Stimulated activated CD4-positive, alpha-beta T cell treated with anti-CD3 and anti-CD28 coated beads, Interleukin-1b, Interleukin-23, amount 100 ng/mL, for 48 hours (primary cell): ENCODE results near the gene MYL7.

ENCODE experiments used
- DNase-seq: peaks from one replicate; pipeline ENCODE4 v3.0.0-alpha.2; 2020

The MYL7 gene

DNA sequence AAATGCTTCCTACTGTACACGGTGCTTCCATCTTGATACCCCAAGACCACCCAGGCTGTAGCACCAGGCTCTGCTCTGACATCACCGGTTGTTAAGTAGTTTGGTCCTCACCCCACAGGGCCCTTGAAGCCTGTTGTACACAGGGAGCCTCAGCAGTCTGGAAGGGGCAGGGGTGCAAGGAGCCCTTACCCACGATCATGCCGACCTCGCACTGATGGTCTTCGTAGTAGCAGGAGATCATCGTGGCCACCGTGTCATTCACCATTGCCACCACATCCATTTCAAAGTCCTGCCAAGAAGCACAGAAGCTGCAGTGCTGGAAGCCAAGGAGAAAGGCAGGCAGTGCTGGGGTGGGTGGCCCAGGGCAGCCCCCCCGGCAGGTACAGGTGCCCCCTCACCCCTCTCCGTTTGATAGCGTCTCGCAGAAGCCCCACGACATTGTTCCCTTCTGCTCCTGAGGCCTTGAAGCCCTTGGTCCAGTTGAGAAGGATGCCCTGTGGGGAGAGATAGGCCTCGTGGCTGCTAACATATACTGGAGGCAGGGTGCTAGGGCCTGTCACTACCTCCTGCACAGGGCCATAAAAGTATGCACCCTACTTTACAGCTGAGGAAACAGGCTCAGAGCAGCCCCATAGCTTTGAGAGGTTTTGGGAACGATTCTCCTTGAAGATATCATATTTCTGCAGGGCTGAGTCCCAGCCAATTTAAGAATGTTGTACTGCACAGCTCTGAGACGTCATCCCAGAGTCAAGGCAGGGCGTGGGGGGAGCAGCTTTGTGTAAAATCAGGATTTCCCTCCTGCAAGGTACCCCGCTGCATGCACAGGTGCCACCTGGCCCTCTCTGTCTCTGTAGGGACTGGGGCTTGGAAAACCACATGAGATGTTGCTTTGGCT, 8.7 kb upstream of the MYL7 start:
- DNase-seq = no peak

DNA sequence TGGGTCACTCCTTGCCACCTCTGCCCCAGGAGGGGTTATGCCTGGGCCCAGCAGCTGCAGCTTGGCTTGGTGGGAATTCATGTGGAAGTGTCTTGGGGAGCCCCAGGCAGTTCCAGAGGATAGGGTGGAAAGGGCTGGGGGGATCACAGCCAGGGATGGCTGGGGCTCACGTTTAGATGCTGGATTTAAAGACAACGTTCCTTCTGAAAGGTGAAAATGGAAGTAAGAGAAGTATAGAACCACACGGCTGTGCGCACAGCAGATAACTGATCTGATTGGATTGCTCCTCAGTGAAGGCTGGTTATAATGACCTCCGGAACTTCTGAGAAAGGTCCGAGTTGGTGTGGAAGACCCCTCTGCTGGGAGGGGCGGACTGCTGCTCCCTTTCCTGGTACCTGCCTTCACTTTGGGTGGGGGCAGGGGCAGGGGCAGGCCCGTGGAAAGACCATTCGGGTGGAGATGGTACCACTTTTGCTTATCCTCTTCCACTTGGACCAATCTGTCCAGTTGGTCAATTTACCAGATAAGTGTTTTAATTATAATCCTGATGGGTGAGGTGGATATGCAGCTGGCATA, 7.9 kb upstream of the MYL7 start:
- DNase-seq = no peak

DNA sequence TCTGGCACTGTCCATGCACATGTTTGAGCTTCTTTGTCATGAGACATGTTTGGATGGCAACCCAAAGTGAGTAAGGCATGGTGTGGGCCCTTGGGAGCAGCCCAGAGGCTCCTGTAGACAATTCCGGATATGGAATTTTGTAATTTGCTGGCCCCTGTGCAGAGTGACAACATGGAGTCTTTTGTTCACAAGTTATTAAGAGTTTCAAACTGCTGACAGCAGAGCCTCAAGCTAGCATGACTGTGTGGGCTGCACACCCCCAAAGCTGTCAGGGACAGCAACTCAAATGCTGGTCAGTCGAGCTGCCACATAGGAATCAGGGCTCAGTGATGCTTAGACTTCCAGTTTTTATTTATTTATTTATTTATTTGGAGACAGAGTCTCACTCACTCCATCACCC, 7.0 kb upstream of the MYL7 start:
- DNase-seq = no peak

DNA sequence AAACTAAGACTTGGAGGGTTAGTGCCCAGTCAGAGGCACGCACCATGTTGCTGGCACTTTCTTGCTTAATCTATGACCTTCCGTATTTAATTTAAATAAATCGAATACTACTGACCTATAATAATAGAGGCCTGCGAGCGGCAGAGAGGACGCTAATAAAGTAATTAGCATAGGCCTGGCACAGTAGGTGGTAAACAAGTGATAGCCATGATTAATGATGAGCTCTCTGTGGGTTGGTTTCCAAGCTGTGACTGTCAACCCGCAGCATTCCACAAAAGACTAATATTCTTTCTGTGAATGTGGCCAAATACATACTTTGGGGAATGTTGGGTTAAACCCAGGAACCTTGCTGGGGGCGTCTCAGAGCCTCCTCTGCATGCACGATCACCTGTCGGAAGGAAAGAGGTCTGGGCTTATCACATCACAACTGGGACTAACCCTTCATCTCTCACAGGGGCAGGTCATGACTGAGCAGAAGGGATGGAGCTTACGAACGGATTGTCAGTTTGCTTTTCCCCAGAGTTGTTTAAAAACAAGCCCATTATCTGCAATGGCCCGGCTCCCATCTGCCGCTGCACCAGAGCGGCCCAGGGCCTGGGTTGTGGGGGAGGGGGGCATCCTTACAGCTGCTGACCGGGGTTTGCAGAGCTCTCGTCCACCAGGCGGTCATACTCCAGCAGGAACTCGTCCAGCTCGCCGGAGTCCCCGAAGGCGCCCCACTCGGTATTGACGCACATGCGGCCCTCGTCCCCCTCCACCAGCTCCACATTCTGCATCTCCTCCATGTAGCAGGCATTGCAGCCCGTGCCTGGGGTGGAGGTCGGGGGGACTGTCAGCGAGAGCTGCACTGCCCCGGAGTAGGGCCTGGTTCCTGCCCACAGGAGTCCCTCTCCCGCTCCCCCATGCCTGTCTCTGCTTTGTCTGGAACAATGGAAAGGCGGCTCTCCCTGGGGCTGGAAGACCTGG, 6.2 kb upstream of the MYL7 start:
- no peak for DNase-seq

DNA sequence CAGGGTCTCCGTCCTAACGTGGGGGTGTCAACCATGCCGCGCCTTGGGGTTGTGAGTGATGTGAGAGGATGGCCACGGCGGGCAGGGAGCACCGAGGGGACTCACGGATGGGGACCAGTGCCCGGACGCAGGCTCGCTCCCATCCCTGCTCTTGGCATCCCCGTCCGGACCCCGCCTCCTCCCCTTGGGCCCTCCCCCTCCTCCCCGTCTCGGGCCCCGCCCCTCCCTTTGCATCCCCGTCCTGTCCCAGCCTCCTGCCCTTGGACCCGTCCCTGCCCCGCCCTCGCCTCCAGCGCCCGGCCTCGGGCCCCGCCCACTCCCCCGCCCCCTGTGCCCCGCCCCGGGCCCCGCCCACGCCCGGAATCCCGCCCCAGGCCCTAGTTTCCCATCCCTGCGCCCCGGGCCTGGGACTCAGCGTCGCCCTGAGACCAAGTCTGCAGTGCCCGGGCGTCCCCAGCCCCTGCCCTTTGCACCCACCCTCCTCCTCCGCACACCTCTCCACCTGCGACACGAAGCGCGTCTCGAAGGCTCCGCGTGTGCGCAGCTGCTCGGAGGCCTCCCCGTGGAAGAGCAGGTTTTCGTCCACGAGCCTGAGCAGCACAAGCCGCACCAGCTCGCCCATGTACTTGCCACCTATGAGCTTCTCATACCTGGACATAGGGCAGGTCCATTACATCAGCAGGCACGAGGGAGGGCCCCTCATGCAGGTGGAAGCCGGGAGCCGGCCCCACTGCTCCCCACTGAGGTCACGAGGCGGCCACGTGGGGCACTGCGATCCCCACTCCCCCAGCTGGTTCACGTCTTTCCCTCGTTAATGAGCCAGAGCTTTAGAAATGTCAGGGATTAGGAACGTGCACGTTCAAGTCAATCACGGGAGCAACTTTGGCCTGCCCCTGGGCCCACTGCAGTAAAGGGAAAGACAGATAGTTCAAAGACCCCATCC, 5.1 kb upstream of the MYL7 start:
- DNase-seq = peak; percentile 58

DNA sequence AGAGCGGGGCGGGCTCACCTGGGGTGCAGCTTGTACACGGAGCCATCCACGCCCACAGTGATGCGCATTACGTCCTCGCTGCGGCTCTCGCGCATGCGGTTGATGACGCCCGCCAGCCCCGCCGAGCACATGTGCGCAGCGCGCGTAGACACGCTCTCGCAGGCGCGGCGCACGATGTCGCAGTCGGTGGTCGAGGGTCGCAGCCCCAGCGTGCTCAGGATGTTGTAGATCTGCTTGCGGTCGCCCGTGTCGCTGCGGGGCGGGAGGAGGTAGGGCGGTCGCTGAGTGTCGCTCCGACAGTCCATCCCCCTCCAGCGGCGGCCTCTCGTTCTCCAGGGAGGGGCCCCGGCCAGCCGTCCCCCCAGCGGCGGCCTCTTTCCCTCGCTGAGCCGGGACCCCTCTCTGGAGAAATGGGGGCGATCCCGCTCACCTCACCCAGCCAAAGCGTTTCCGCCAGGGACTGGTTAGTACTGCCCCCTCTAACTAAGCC, 4.4 kb upstream of the MYL7 start:
- peak; percentile 64 for DNase-seq

DNA sequence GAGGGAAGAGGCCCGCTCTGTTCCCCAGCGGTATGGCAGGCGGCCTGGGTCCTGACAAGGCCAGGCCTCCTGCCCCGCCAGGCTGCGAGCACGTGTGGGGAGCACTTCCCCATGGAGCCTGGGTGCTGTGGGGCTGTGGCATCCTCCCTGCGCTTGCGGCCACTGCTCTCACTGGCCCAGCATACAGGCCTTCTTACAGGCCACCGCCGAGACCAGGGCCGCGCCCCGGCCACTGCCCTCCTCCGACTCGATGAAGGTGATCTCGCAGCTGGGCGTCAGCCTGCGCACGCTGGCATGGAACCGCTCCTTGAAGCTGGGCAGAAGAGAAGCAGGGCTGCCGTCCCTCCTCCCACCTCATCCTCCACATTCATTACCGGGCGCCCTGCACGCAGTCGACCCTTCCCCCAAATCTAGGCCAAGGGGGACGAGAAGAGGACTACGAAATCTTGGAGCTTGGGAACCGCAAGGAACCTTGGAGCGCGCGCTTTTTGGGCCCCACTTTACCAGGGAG, 3.9 kb upstream of the MYL7 start:
- DNase-seq = no peak

DNA sequence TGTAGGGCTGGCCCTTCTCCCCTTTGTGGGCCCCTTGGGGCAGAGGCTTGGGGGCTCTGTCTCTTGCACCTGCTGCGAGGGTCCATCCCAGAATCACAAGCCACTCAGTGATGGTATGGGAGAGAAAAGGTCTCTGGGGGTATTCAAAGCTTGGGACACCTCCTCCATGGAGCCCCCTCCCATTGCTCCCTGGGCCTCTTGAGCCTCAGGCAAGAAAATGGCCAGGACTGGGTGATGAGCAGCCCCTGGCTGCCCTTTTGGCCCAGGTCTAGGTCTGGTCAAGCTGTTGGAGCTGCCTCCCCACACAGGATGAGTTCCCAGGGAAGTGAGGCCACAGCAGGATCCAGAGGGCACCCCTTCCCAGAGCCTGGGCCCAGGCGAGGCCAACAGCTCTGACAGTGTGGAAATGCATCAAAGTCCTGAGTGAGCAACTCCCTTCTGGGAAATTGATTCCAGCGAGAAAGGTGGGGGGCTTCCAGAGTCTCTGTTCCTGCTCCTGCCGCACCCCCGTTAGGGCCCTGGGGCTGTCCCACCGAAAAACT, 3.4 kb upstream of the MYL7 start:
- no peak for DNase-seq

DNA sequence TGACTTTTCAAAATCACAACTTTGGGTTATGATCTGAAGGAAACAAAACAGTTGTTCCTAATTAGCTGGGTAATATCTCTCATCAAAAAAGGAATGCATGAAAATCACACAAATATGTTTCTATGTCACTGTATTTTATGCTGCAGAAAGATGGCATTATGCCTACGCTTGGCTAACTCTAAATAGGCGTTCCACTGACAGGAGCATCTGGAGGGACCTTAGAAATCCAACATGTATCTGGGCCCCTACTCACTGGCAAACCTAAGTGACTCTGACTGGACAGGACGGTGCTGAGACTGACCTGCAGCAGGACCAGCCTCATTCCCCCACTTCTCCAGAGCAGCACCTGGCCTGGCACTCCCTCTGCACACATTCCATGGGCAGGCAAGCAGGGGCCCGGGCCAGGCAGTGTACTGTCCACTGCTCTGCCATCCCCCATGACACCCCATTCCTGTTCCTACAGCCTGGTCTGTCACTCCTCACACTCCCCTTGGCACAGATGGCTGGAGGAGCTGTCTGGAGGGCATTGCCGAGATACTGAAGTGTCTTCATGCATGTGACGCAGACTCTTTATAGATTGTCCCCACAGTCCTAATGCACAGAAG, 2.6 kb upstream of the MYL7 start:
- no peak for DNase-seq

DNA sequence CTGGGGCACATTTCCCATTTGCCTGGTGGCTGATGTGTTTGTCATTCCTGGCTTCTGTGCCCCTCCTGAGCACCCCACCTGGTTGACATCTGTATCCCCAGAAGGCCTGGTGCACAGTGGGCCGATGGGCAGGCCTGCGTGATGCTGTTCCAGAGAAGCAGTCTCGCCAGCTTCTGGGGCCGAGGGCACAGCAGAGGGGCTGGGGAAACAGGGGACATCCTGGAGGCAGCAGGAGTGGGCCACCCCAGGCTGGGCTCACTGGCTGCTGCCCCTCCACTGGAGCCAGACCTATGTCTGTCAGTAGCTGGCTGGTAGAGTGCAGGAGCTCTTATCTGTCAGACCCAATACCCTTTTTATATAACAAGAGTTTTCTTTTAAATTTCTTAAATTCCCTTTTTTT, 896 bp upstream of the MYL7 start:
- DNase-seq = no peak

DNA sequence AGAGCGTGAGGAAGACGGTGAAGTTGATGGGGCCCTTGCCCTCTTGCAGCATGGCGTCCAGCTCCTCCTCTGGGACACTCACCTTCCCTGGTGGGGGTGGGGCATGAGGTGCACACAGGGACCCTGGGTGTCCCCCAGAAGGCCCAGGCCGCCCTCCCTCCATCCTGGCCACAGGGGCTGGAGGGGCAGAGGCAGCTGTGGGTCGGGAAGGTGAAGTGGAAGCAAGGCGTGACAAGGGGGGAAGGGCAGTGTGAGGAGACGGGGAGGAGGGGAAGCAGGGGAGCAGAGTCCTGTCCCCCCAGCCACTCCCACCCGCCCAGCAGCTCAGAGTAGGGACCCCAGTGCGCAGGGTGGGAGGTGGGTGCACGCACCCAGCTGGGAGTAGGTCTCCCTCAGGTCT, 791 bp downstream of the MYL7 start:
- DNase-seq = no peak

DNA sequence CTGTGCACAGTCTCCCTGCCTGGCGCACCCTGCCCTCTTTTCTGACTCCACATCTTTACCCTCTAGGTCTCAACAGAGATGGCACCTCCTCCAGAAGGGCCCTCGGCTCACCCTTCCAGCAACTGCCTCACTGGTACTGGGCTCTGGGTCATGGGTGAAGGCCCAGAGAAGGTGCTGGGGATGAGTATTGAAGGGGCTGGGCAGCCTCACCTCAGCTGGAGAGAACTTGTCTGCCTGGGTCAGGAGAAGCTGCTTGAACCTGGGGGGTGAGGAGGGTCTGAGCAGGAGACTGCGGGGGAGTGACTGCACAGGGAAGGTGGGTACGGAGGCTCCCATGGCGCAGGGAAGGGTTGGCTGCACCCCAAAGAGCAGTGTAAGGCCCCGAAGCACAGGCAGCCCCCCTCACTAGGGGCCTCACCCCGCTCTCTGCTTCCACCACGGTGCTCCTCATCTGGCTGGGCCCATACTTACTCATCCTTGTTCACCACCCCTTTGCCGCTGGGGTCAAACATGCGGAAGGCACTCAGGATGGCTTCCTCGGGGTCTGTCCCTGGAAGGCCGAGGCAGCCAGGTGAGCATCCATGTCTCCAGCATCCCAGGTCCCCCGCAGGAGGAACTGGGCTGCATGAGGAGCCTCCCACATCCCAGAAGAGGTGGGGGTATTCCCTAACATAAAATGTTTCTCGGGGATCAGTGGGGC, 1.7 kb downstream of the MYL7 start:
- no peak for DNase-seq

DNA sequence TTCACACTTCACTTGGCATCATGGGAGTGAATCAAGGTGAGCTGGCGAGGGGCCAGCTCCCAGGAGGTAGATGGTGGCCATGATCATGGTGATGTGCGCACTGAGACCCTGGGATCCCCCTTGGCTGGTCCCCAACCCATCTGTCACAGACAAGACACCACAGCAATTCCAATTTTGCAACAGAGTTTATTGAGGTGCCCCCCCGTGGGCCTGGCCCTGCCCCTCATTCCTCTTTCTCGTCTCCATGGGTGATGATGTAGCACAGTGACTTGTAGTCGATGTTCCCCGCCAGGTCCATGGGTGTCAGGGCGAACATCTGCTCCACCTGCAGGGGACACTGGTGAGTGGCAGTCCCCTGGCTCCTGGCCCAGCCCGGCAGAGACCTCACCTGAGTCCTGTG, 2.4 kb downstream of the MYL7 start:
- no peak for DNase-seq

DNA sequence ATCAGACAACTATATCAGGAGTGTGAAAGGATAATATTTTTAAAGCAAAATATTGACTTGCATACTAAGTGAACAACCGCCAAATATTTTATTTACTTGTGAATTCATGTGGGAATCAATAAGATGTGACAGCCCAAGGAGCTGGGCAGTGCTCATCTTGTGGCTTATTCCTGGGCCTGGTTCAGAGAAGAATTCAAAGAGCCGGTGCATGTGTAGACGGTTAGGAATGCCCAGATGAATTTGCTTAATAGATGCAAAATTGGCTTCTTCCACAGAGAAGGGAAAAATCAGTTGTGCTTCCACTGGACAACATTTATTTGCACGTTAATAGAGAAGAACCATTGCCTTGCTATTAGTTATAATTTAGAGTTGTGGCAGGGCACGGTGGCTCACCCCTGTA, 4.4 kb downstream of the MYL7 start:
- DNase-seq = no peak

DNA sequence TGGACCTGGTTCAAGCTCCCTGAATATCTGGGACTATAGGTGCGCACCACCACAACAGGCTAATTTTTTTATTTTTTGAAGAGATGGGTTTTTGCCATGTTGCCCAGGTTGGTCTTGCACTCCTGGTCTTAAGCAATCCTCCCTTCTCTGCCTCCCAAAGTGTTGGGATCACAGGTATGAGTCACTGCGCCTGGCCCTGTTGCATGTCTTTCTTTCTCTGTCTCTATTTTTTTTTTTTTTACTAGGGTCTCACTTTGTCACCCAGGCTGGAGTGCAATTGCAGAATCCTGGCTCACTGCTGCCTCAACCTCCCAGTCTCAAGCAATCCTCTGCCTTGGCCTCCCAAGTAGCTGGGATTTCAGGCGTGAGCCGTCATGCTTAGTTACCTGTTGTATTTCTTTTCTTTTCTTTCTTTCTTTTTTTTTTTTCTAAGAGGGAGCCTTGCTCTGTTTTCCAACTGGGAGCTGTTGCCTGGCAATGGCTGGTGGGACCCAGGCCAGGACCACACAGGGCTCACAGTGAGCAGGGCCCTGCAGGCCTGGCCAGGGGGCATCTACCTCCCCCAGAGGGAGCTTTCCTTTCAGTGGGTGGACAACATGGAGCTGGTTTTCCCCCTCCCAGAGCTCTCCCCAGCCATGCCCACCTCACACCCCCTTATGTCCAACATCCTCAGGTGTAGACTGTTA, 6.0 kb downstream of the MYL7 start:
- DNase-seq = no peak

DNA sequence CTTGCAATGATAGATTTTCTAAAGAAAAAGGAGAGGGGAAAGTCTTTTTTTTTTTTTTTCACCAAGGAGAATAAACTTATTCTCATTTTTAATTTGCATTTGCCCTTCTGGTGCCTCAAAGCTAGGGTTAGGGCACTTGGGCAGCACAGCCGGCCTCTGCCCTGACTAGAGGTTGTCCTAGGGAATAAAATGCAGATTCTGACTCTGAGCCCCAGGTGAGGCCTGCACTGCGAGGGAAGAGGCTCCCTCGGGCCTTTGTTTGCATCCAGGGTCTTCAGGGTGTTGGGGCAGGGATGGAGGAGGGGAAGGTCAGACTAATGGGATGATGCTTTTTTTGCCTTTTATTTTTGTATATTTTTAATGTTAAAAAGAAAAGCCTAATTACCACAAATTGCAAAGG, 7.8 kb downstream of the MYL7 start:
- no peak for DNase-seq

DNA sequence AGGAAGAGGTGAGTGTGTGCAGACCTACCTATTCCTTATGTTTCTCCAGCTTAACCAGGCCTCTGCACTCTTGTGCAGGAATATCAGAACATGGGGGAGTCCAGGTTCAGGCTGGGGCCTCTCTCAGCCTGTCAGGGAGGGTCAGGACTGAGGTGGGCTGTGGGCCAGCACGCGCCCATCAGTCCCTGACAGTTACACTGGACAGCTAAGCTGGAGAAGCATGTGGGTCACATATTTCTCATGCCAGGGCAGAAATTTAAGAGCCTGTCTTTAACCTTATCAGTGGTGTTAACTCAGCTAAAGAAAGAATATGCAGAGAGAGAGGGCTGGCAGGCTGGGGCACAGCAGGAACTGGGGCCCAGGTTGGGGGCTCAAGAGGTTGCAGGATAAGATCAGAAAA, 9.1 kb downstream of the MYL7 start:
- DNase-seq = no peak

DNA sequence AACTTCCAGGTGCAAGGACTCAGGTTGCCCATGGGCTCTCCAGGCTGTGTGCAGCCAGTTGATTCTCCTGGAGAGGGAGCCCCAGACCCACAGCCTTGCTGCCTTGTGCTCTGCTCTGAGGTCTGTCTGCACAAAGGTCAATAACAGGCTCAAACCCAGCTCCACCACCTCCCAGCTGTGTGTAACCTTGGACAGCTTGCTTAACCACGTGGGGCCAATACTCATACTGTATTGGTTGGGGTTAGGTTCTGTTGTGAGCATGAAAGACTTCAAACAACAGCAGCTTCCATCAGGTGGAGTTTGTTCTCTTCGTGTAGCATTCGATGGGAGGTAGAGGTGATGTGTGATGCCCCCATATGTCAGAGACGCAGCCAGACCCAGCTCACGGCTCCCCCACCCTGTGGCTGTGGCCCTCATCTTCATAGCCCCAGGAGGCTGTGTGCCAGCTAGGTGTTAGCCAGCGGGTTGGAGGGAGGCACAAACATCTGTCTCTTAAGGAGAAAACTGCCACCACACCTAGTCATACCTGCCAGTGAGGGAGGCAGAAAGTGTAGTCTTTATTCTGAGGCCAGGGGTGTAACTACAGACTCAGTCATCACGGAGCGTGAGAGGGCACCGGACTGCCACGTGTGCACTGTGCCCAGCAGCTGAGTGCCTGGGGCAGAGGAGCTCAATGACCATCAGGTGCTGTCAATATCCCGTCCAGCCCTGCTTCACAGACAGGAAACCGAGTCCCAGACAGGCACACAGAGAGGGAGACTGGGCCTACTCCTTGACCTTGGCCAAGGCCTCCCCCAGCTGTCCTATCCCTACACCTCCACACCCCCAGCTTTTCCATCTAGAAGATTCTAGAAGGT, 9.7 kb downstream of the MYL7 start:
- no peak for DNase-seq
